Gastrocnemius medialis (tissue), 4 donors: ENCODE results near the gene IL1R1.

Experiments
- CTCF ChIP-seq, 5 experiments: fragments of 450-650 bp in 3 of 5; fragments of 200-600 bp in 2 of 5; sonication (generic) in 2 of 5; IDR thresholded peaks in 4 of 5; conservative IDR thresholded peaks in 1 of 5; 1 replicate in 4 of 5; 2 replicates in 1 of 5; pipeline ENCODE4 v1.5.1; 2016 to 2019; ENCODE audit warnings: antibody characterized with exemption in 5 of 5, mild to moderate bottlenecking in 3 of 5, moderate library complexity in 3 of 5
- POLR2A ChIP-seq, 2 donors: fragments of 450-650 bp; IDR thresholded peaks; one replicate each; pipeline ENCODE4 v1.6.1; 2017; ENCODE audit warnings: antibody characterized with exemption in 2 of 2, mild to moderate bottlenecking in 2 of 2, moderate library complexity in 2 of 2

GRCh38 chr2:102204638-102205037 lies 62.1 kb downstream of the IL1R1 start:
- TF ChIP-seq CTCF (IDR thresholded peaks at IDR 0.05 in 4 of 5, conservative IDR thresholded peaks at IDR 0.05 in 1 of 5) (no peak), POLR2A (IDR thresholded peaks at IDR 0.05) (no peak)
